ENCODE measurements around the gene TEX28. TPM values are rescaled to one million over a fixed set of nuclear protein-coding genes. Genes with fewer than 3 reads are reported as not detected.
"Not testable (repeated sequence)": the region's sequence is repeated elsewhere in the genome, so short reads cannot be mapped to it uniquely, and the experiment has no call there.

The TEX28 gene
- polyA plus RNA-seq, 10 donors = not detected

GRCh38 chrX:154312116-154312515, 17.2 kb upstream of the TEX28 start:
- DNase-seq = no peak

- DNase-seq = no peak
Measured at GRCh38 chrX:154310616-154311536, 16.0 kb upstream of the TEX28 start.

- DNase-seq = no peak
Measured at GRCh38 chrX:154309041-154309775, 14.3 kb upstream of the TEX28 start.

GRCh38 chrX:154308108-154308946, 13.4 kb upstream of the TEX28 start:
- DNase-seq = peak; percentile 24 to 52 (median 24)

- no peak for DNase-seq
Measured at GRCh38 chrX:154307202-154307601, 12.3 kb upstream of the TEX28 start.

- DNase-seq = no peak
Measured at GRCh38 chrX:154305541-154306205, 10.7 kb upstream of the TEX28 start.

- DNase-seq = no peak
Measured at GRCh38 chrX:154304846-154305245, 9.9 kb upstream of the TEX28 start.

GRCh38 chrX:154303476-154303875, 8.6 kb upstream of the TEX28 start:
- DNase-seq = no peak

- not testable (repeated sequence) for DNase-seq
Measured at GRCh38 chrX:154302998-154303397, 8.1 kb upstream of the TEX28 start.

GRCh38 chrX:154300816-154301215, 5.9 kb upstream of the TEX28 start:
- DNase-seq = no peak

GRCh38 chrX:154298312-154298711, 3.4 kb upstream of the TEX28 start:
- DNase-seq = no peak

- DNase-seq = no peak
Measured at GRCh38 chrX:154296731-154297130, 1.8 kb upstream of the TEX28 start.

GRCh38 chrX:154295664-154296310, 863 bp upstream of the TEX28 start, which contains the start of gene TKTL1:
TSS of gene TKTL1 (plus strand) at chrX:154295795. CDS start at chrX:154295860, 65 bp downstream.
- DNase-seq = no peak

- not testable (repeated sequence) for DNase-seq
Measured at GRCh38 chrX:154286406-154286805, 8.5 kb downstream of the TEX28 start.

- not testable (repeated sequence) for DNase-seq
Measured at GRCh38 chrX:154284489-154285338, 10.2 kb downstream of the TEX28 start.

- DNase-seq = not testable (repeated sequence)
Measured at GRCh38 chrX:154269245-154269644, 25.7 kb downstream of the TEX28 start.

- DNase-seq = not testable (repeated sequence)
Measured at GRCh38 chrX:154263072-154263471, 31.9 kb downstream of the TEX28 start.

GRCh38 chrX:154258711-154259110, 36.2 kb downstream of the TEX28 start:
- not testable (repeated sequence) for DNase-seq

GRCh38 chrX:154257282-154257681, 37.6 kb downstream of the TEX28 start, which contains the start of gene OPN1MW3:
TSS of gene OPN1MW3 (plus strand) at chrX:154257582. CDS start at chrX:154257620, 38 bp downstream.
- DNase-seq = not testable (repeated sequence)

All from muscle of back (tissue), 11 donors.